ENCODE results near the gene C19orf38. TPM values are rescaled to one million over a fixed set of nuclear protein-coding genes. Genes with fewer than 3 reads are reported as not detected.

Gene C19orf38
- total and polyA plus RNA-seq, 2 experiments from 2014 or later: 0.45 TPM; not detected in 1

GRCh38 chr19:10831987-10832938 lies 16.0 kb upstream of the C19orf38 start:
- no peak overlapping the region for H3K4me3 ChIP-seq
- no peak overlapping the region for H2AFZ ChIP-seq
- no peak for ATAC-seq
- Mint-ChIP-seq H3K36me3 (ENCODE audit: low read depth) (peaks cover 29% of the 10 kb centered on the region), H3K4me1 (no peaks in the 10 kb centered on the region), H3K4me3 (no peak overlapping the region), H3K27me3 (ENCODE audit: insufficient read depth, low read depth, poor library complexity) (peaks cover 20% of the 10 kb centered on the region), H3K9me3 (peaks cover 13% of the 10 kb centered on the region), H3K27ac (no peak overlapping the region)
- H3K27me3 ChIP-seq (ENCODE audit: insufficient read depth): peaks cover 5% of the 10 kb centered on the region
- no peak for DNase-seq (ENCODE audit: low spot score)
- H3K4me1 ChIP-seq (ENCODE audit: insufficient read depth): no peaks in the 10 kb centered on the region
- H4K20me1 ChIP-seq (replicated peaks; ENCODE audit: insufficient read depth): peaks cover 3% of the 10 kb centered on the region; the same call in 1 of the 2 replicates
- no peak overlapping the region for H3K27ac ChIP-seq (ENCODE audit: low read depth)
- TF ChIP-seq ETS1 (IDR thresholded peaks at IDR 0.05) (no peak), NANOG (IDR thresholded peaks at IDR 0.05; ENCODE audit: borderline replicate concordance) (no peak), EZH2 (IDR thresholded peaks at IDR 0.05; ENCODE audit: low read depth, unreplicated experiment) (no peak), ZNF114 (CRISPR knock-in tag; IDR thresholded peaks at IDR 0.05) (no peak), JUNB (IDR thresholded peaks at IDR 0.05; ENCODE audit: unreplicated experiment) (no peak), ZNF331 (CRISPR knock-in tag; IDR thresholded peaks at IDR 0.05; ENCODE audit: low read depth) (no peak), ZNF462 (CRISPR knock-in tag; IDR thresholded peaks at IDR 0.05) (no peak), STAT1 (IDR thresholded peaks at IDR 0.05; ENCODE audit: unreplicated experiment) (no peak), CREB1 (CRISPR knock-in tag; IDR thresholded peaks at IDR 0.05; ENCODE audit: low read depth) (no peak), REST (IDR thresholded peaks at IDR 0.05; ENCODE audit: unreplicated experiment) (no peak), EZH2phosphoT487 (IDR thresholded peaks at IDR 0.05; ENCODE audit: unreplicated experiment) (no peak), POLR2AphosphoS5 (IDR thresholded peaks at IDR 0.05; ENCODE audit: low read depth) (no peak), CTCF (conservative IDR thresholded peaks at IDR 0.05; ENCODE audit: low read depth in 2 of 2) (no peak)
- H3K9me2 ChIP-seq (ENCODE audit: insufficient read depth): peaks cover 6% of the 10 kb centered on the region
- 0 out of 2 replicates have a peak, but pooled peaks cover 3% of the 10 kb centered on the region for H3K36me3 ChIP-seq (ENCODE audit: insufficient read depth)
- peaks cover 13% of the 10 kb centered on the region for H3F3A ChIP-seq (replicated peaks; ENCODE audit: low read depth)
- H3K4me2 ChIP-seq: no peak overlapping the region
- H3K79me2 ChIP-seq (replicated peaks; ENCODE audit: insufficient read depth): no peaks in the 10 kb centered on the region
